K562 (cell line): ENCODE results near the gene PAQR4. TPM values are rescaled to one million over a fixed set of nuclear protein-coding genes. Genes with fewer than 3 reads are reported as not detected.
A peak's percentile ranks its signal among the peaks of the same experiment; 100 is the strongest.

Source experiments
- BMI1 ChIP-seq: fragments of 150-350 bp; IDR thresholded peaks from 2 replicates; pipeline ENCODE4 v1.6.1; 2014; ENCODE audit warnings: low read length
- EGR1 ChIP-seq: fragments of 450-650 bp; conservative IDR thresholded peaks from 2 replicates; pipeline ENCODE4 v1.6.1; 2017; ENCODE audit warnings: mild to moderate bottlenecking
- ELF4 ChIP-seq: fragments of 450-650 bp; formaldehyde crosslinking; IDR thresholded peaks from 2 replicates; pipeline ENCODE4 v1.4.0; 2022; ENCODE audit warnings: missing genetic modification characterization
- FOXA3 ChIP-seq, 2 experiments: fragments of 450-650 bp in 1 of 2; sonication (generic) in 1 of 2; formaldehyde crosslinking; IDR thresholded peaks in 1 of 2; conservative IDR thresholded peaks in 1 of 2; 2 replicates each; pipeline versions ENCODE4 v1.4.0 to v1.8.0; 2020 to 2022; ENCODE audit warnings: mild to moderate bottlenecking in 2 of 2, missing genetic modification reagents in 1 of 2
- ILK ChIP-seq: fragments of 450-650 bp; IDR thresholded peaks from 2 replicates; pipeline ENCODE4 v1.6.1; 2016; ENCODE audit warnings: missing genetic modification characterization, low read depth, mild to moderate bottlenecking, missing compliant biosample characterization, moderate library complexity, borderline replicate concordance
- KLF1 ChIP-seq: fragments of 450-650 bp; IDR thresholded peaks from 2 replicates; pipeline ENCODE4 v1.6.1; 2016; ENCODE audit warnings: missing genetic modification characterization, missing compliant biosample characterization
- MAFF ChIP-seq: IDR thresholded peaks from 2 replicates; pipeline ENCODE4 v1.6.1; 2012; ENCODE audit warnings: low read length, improper control_type of control experiment
- NCOA6 ChIP-seq: fragments of 450-650 bp; IDR thresholded peaks from 2 replicates; pipeline ENCODE4 v1.6.1; 2017; ENCODE audit warnings: mild to moderate bottlenecking
- RBM22 ChIP-seq: fragments of 200-400 bp; formaldehyde crosslinking; IDR thresholded peaks from 2 replicates; pipeline ENCODE4 v1.6.1; 2018; ENCODE audit warnings: low read length, low read depth; ENCODE audit not compliant: poor library complexity, severe bottlenecking
- SIN3B ChIP-seq: fragments of 450-650 bp; IDR thresholded peaks from 2 replicates; pipeline ENCODE4 v1.6.1; 2017; ENCODE audit warnings: low read depth, mild to moderate bottlenecking, moderate library complexity
- ZKSCAN3 ChIP-seq: fragments of 250-450 bp; sonication (Bioruptor Pico); IDR thresholded peaks from 2 replicates; pipeline ENCODE4 v1.4.0; 2020
- ZNF224 ChIP-seq: sonication (generic); formaldehyde crosslinking; IDR thresholded peaks from 2 replicates; pipeline ENCODE4 v1.8.0; 2022; ENCODE audit warnings: mild to moderate bottlenecking, missing genetic modification reagents
- ZNF263 ChIP-seq: sonication (generic); formaldehyde crosslinking; IDR thresholded peaks from 2 replicates; pipeline ENCODE4 v1.8.0; 2022; ENCODE audit warnings: mild to moderate bottlenecking, missing genetic modification reagents, borderline replicate concordance
- ZNF347 ChIP-seq: fragments of 450-650 bp; formaldehyde crosslinking; IDR thresholded peaks from 2 replicates; pipeline ENCODE4 v1.4.0; 2020; ENCODE audit warnings: low read depth, mild to moderate bottlenecking, moderate library complexity
- ZSCAN29 ChIP-seq: fragments of 450-650 bp; IDR thresholded peaks from 2 replicates; pipeline ENCODE4 v1.6.1; 2017
- polyA plus RNA-seq, 8 experiments: library from polyadenylated mRNA; depleted of rRNA in 4 of 8; stranded (reverse) in 5 of 8; unstranded in 3 of 8; fragments of >200 nt; fragmentation: Nextera tagmentation in 2 of 8; fragmentation: Illumina TruSeq in 1 of 8; extraction: Ambion mirVana in 2 of 8; extraction: Trizol in 1 of 8; gene quantifications; 2 replicates each; pipeline versions ENCODE4 v1.2.1 to v1.2.3, GENCODE V29; 2011 to 2014; ENCODE audit warnings: inconsistent platforms in 1 of 8, missing spikeins in 1 of 8
- total RNA-seq, 7 experiments: library from RNA; depleted of rRNA in 6 of 7; stranded (reverse); fragments of >200 nt in 6 of 7; fragmentation: Illumina TruSeq in 2 of 7; extraction: Trizol in 2 of 7; gene quantifications; 2 replicates each; pipeline versions ENCODE4 v1.2.1 to v1.2.3, GENCODE V29; 2011 to 2021; ENCODE audit warnings: low replicate concordance in 1 of 7
- TF ChIP-seq, protein P1 (sequence below): fragments of 250-450 bp; sonication (Bioruptor Pico); IDR thresholded peaks from 2 replicates; pipeline ENCODE4 v1.4.0; 2020; ENCODE audit warnings: borderline replicate concordance
- TF ChIP-seq, protein P2 (sequence below): fragments of 250-450 bp; sonication (Bioruptor Pico); IDR thresholded peaks from 2 replicates; pipeline ENCODE4 v1.5.0; 2020; ENCODE audit warnings: mild to moderate bottlenecking
- TF ChIP-seq, protein P3 (sequence below), 3 experiments: IDR thresholded peaks in 2 of 3; conservative IDR thresholded peaks in 1 of 3; 2 replicates each; pipeline ENCODE4 v1.5.1; 2011 to 2012; ENCODE audit warnings: low read length in 3 of 3, mild to moderate bottlenecking in 3 of 3, control low read depth in 2 of 3, improper control_type of control experiment in 1 of 3, inconsistent platforms in 1 of 3, low read depth in 1 of 3, mixed read lengths in 1 of 3, moderate library complexity in 1 of 3; ENCODE audit not compliant: insufficient read depth in 2 of 3
- TF ChIP-seq, protein P4 (sequence below): fragments of 450-650 bp; formaldehyde crosslinking; IDR thresholded peaks from 2 replicates; pipeline ENCODE4 v1.4.0; 2020; ENCODE audit warnings: mild to moderate bottlenecking, moderate library complexity
- TF ChIP-seq, protein P5 (sequence below): fragments of 450-650 bp; IDR thresholded peaks from 2 replicates; pipeline ENCODE4 v1.6.1; 2018; ENCODE audit warnings: mild to moderate bottlenecking, low read depth; ENCODE audit not compliant: partially characterized antibody

The PAQR4 gene
- total and polyA plus RNA-seq, 9 of the 15 experiments (the other 6 are each of a cell fraction or from before 2014, with no cell fraction given) = 0.62 to 40.4 (median 19.5) TPM

DNA sequence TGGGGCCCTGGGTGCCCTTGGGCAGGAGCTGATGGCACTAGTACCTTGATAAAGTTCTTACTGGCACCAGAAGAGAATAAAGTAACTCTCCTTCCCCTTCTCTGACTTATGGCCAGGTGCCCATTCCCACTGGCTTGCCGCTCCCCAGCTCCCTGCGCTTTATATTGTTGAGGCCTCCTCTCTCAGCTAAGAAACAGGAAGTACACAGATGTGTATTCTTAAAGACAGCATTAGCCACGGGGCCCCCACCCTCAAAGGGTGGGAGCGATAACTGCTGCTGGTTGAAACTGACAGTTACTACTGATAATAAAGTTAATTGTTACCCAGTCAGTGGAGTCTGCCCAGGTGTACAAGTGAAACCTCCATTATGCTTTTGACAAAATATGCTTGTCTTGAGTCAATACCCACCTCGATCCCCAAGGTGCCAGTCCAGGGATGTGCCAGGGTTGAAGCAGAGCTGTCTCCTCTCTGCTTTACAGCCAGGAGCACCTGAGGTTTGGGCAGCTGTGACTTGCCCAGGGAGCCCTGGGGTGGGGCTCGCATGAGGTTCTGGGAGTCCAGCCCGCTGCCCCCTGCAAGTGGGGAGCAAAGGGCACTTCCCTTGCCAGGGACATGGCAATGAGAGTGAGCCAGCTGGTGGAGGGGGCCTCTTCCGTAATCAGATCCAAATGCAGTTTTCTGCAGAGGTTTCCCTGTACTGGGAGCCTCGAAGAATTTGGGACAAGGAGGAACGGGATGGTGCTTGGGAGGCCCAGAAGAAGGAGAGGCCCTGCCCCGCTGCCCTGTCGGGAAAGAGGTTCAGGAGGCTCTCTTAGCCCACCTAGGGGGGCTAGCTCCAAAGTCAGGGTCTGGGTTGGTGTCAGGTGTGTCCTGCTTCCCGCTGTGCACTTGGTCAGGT lies 38.2 kb downstream of the PAQR4 start (continued):
- TF ChIP-seq, protein P1, sequence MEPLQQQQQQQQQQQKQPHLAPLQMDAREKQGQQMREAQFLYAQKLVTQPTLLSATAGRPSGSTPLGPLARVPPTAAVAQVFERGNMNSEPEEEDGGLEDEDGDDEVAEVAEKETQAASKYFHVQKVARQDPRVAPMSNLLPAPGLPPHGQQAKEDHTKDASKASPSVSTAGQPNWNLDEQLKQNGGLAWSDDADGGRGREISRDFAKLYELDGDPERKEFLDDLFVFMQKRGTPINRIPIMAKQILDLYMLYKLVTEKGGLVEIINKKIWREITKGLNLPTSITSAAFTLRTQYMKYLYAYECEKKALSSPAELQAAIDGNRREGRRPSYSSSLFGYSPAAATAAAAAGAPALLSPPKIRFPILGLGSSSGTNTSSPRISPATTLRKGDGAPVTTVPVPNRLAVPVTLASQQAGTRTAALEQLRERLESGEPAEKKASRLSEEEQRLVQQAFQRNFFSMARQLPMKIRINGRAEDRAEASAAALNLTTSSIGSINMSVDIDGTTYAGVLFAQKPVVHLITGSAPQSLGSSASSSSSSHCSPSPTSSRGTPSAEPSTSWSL (CRISPR knock-in tag) = no peak
- TF ChIP-seq, protein P2, sequence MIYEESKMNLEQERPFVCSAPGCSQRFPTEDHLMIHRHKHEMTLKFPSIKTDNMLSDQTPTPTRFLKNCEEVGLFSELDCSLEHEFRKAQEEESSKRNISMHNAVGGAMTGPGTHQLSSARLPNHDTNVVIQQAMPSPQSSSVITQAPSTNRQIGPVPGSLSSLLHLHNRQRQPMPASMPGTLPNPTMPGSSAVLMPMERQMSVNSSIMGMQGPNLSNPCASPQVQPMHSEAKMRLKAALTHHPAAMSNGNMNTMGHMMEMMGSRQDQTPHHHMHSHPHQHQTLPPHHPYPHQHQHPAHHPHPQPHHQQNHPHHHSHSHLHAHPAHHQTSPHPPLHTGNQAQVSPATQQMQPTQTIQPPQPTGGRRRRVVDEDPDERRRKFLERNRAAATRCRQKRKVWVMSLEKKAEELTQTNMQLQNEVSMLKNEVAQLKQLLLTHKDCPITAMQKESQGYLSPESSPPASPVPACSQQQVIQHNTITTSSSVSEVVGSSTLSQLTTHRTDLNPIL (CRISPR knock-in tag) = no peak
- TF ChIP-seq, protein P3, sequence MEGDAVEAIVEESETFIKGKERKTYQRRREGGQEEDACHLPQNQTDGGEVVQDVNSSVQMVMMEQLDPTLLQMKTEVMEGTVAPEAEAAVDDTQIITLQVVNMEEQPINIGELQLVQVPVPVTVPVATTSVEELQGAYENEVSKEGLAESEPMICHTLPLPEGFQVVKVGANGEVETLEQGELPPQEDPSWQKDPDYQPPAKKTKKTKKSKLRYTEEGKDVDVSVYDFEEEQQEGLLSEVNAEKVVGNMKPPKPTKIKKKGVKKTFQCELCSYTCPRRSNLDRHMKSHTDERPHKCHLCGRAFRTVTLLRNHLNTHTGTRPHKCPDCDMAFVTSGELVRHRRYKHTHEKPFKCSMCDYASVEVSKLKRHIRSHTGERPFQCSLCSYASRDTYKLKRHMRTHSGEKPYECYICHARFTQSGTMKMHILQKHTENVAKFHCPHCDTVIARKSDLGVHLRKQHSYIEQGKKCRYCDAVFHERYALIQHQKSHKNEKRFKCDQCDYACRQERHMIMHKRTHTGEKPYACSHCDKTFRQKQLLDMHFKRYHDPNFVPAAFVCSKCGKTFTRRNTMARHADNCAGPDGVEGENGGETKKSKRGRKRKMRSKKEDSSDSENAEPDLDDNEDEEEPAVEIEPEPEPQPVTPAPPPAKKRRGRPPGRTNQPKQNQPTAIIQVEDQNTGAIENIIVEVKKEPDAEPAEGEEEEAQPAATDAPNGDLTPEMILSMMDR (IDR thresholded peaks at IDR 0.05 in 2 of 3, conservative IDR thresholded peaks at IDR 0.05 in 1 of 3; ENCODE audit: insufficient read depth in 2 of 3, low read depth in 1 of 3, low read length in 3 of 3) = no peak
- 0 out of 2 replicates have a peak, but pooled peaks have one; percentile 4 for TF ChIP-seq ELF4 (CRISPR knock-in tag)
- TF ChIP-seq ZSCAN29 = no peak
- TF ChIP-seq FOXA3 (CRISPR knock-in tag; conservative IDR thresholded peaks at IDR 0.05 in 1 of 2, IDR thresholded peaks at IDR 0.05 in 1 of 2) = no peak
- no peak; the same call in 1 of the 2 replicates for TF ChIP-seq ZKSCAN3
- no peak for TF ChIP-seq ZNF263 (CRISPR knock-in tag)
- TF ChIP-seq ILK = no peak
- TF ChIP-seq EGR1 = no peak
- TF ChIP-seq RBM22 = no peak
- no peak for TF ChIP-seq KLF1 (tag)
- TF ChIP-seq ZNF224 (CRISPR knock-in tag) = no peak
- TF ChIP-seq, protein P4, sequence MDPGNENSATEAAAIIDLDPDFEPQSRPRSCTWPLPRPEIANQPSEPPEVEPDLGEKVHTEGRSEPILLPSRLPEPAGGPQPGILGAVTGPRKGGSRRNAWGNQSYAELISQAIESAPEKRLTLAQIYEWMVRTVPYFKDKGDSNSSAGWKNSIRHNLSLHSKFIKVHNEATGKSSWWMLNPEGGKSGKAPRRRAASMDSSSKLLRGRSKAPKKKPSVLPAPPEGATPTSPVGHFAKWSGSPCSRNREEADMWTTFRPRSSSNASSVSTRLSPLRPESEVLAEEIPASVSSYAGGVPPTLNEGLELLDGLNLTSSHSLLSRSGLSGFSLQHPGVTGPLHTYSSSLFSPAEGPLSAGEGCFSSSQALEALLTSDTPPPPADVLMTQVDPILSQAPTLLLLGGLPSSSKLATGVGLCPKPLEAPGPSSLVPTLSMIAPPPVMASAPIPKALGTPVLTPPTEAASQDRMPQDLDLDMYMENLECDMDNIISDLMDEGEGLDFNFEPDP (CRISPR knock-in tag) = no peak
- no peak for TF ChIP-seq MAFF
- TF ChIP-seq, protein P5, sequence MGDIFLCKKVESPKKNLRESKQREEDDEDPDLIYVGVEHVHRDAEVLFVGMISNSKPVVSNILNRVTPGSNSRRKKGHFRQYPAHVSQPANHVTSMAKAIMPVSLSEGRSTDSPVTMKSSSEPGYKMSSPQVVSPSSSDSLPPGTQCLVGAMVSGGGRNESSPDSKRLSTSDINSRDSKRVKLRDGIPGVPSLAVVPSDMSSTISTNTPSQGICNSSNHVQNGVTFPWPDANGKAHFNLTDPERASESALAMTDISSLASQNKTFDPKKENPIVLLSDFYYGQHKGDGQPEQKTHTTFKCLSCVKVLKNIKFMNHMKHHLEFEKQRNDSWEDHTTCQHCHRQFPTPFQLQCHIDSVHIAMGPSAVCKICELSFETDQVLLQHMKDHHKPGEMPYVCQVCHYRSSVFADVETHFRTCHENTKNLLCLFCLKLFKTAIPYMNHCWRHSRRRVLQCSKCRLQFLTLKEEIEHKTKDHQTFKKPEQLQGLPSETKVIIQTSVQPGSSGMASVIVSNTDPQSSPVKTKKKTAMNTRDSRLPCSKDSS = no peak
- no peak for TF ChIP-seq ZNF347 (CRISPR knock-in tag)
- TF ChIP-seq SIN3B = no peak
- no peak for TF ChIP-seq BMI1
- TF ChIP-seq NCOA6 = no peak
